MCF 10A (cell line): Measurements from ENCODE around the gene MAD1L1. TPM values are rescaled to one million over a fixed set of nuclear protein-coding genes. Genes with fewer than 3 reads are reported as not detected.

Experiments
- BruUV-seq: library from RNA; stranded (reverse); fragments of 400-500 nt; replicated peaks from 2 replicates; lab custom pipeline; 2021; lab: Mats Ljungman, UMichigan
- CTCF ChIA-PET: fragments of 300-600 bp; sonication (Branson Sonifier 250); formaldehyde crosslinking; extraction: SDS; loops from one replicate; lab custom pipeline; 2021; ENCODE audit warnings: antibody characterized with exemption, inconsistent platforms; lab: Yijun Ruan, JAX
- POLR2A ChIA-PET: fragments of 300-600, 350-650 bp; sonication (Branson Sonifier 250); formaldehyde crosslinking; extraction: SDS; loops from one replicate; lab custom pipeline; 2020; ENCODE audit warnings: antibody characterized with exemption, inconsistent platforms; lab: Yijun Ruan, JAX
- DNase-seq: peaks from one replicate; pipeline ENCODE4 v3.0.0-alpha.2; 2018; ENCODE audit not compliant: unreplicated experiment
- H3K27ac Mint-ChIP-seq: one replicate; pipeline ENCODE4 v1.8.0; 2022; ENCODE audit warnings: mild to moderate bottlenecking, low read depth, mixed read lengths; ENCODE audit not compliant: unreplicated experiment
- H3K27me3 Mint-ChIP-seq: one replicate; pipeline ENCODE4 v1.8.0; 2022; ENCODE audit warnings: mixed read lengths; ENCODE audit not compliant: insufficient read depth, unreplicated experiment
- H3K36me3 Mint-ChIP-seq: one replicate; pipeline ENCODE4 v1.8.0; 2022; ENCODE audit warnings: mild to moderate bottlenecking, moderate library complexity, mixed read lengths; ENCODE audit not compliant: insufficient read depth, unreplicated experiment
- H3K4me1 Mint-ChIP-seq: one replicate; pipeline ENCODE4 v1.8.0; 2022; ENCODE audit warnings: mixed read lengths; ENCODE audit not compliant: insufficient read depth, unreplicated experiment
- H3K4me3 Mint-ChIP-seq: one replicate; pipeline ENCODE4 v1.8.0; 2022; ENCODE audit warnings: mild to moderate bottlenecking, moderate library complexity, mixed read lengths; ENCODE audit not compliant: unreplicated experiment
- H3K9me3 Mint-ChIP-seq: one replicate; pipeline ENCODE4 v1.8.0; 2022; ENCODE audit warnings: mixed read lengths; ENCODE audit not compliant: unreplicated experiment
- intact Hi-C: fragments of 100-400 bp; cut with micrococcal nuclease; formaldehyde crosslinking; loops from 2 replicates; pipeline ENCODE4 v1.14.1; 2022
- total RNA-seq: library from RNA; stranded (reverse); gene quantifications from 2 replicates; pipeline ENCODE4 v1.2.3, GENCODE V29; 2022
- TF ChIP-seq, protein P1 (sequence below): fragments of 200-600 bp; IDR thresholded peaks from one replicate; pipeline ENCODE4 v1.8.0; 2022; ENCODE audit warnings: antibody characterized with exemption, mild to moderate bottlenecking; ENCODE audit not compliant: unreplicated experiment

Gene MAD1L1
- total RNA-seq, 1 experiment from 2014 or later = 25.2 TPM

DNA sequence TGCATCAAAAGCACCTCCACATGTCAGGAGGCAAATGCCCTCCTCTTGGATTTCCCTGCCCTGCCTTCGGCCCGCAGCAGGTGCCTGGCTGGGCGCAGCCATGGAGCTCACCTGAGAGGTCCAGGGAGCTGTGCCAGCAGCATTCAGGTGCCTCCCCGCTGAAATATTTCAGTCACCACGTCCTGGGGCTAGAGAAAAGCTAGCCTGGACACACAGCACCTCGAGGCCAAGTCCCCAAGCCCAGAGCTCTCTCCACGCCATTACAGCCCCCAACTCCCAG is 102.7 kb downstream of the MAD1L1 start:
- CTCF ChIA-PET = no interaction called here

DNA sequence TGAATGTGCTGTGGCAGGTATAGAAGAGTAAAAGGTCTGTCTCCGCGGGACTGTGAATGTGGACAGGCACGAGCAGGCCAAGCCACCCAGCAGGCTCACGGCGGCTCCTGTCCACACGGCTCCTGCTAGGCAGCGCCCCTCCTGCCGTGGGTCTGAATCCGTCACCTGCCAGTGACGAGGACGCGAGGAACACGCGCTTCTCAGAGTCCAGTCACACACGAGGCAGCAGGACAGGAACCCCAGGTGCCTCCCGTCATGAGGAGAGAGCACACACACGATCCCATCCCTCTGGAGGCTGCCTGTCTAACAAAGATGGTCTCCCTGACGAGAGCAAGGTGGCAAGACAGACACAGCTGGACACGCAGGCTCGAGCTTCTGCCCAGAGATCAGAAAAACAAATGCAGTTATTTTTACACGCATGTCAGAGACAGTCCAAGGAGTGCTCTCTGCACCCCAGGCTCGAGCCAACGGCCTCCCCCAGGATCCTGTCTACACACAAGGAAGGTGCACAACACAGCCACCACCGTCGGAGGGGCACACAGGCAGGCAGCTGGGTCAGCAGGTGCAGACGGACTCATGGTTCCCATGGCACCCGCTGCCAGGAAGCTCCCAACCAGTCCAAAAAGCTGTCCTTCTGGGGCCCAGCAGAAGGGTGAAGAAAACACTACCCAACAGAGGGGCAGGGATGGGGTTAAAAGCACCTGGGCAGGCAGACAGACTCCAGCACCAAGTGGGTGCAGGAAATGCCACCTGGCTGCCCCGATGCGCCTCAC is 103.2 kb downstream of the MAD1L1 start:
- no peaks in the 10 kb centered on the region for H3K27me3 Mint-ChIP-seq
- H3K9me3 Mint-ChIP-seq = no peaks in the 10 kb centered on the region
- DNase-seq = no peak
- no peaks in the 10 kb centered on the region for H3K4me1 Mint-ChIP-seq
- no TSS peak for BruUV-seq
- peaks cover 16% of the 10 kb centered on the region for H3K36me3 Mint-ChIP-seq
- intact Hi-C loops = no loop called here
- POLR2A ChIA-PET = interaction anchor here (1.5 kb wide), 1 partner anchor 10 kb away, joined by 5 read pairs; no protein-coding TSS in a partner anchor
- H3K27ac Mint-ChIP-seq = no peak overlapping the region
- TF ChIP-seq, protein P1, sequence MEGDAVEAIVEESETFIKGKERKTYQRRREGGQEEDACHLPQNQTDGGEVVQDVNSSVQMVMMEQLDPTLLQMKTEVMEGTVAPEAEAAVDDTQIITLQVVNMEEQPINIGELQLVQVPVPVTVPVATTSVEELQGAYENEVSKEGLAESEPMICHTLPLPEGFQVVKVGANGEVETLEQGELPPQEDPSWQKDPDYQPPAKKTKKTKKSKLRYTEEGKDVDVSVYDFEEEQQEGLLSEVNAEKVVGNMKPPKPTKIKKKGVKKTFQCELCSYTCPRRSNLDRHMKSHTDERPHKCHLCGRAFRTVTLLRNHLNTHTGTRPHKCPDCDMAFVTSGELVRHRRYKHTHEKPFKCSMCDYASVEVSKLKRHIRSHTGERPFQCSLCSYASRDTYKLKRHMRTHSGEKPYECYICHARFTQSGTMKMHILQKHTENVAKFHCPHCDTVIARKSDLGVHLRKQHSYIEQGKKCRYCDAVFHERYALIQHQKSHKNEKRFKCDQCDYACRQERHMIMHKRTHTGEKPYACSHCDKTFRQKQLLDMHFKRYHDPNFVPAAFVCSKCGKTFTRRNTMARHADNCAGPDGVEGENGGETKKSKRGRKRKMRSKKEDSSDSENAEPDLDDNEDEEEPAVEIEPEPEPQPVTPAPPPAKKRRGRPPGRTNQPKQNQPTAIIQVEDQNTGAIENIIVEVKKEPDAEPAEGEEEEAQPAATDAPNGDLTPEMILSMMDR = no peak
- H3K4me3 Mint-ChIP-seq = no peak overlapping the region
- CTCF ChIA-PET = interaction anchor here (0.8 kb wide), 1 partner anchor 31 kb away, joined by 3 read pairs; no protein-coding TSS in a partner anchor

More for the DNA sequence above, 102.7 kb downstream of the MAD1L1 start:
- TF ChIP-seq, protein P1 = no peak
- POLR2A ChIA-PET = interaction anchor here (1.5 kb wide), 1 partner anchor 11 kb away, joined by 5 read pairs; no protein-coding TSS in a partner anchor
- BruUV-seq = no TSS peak
- intact Hi-C loops = no loop called here
- no peaks in the 10 kb centered on the region for H3K9me3 Mint-ChIP-seq
- H3K4me3 Mint-ChIP-seq = no peak overlapping the region
- H3K4me1 Mint-ChIP-seq = no peaks in the 10 kb centered on the region
- no peaks in the 10 kb centered on the region for H3K27me3 Mint-ChIP-seq
- H3K27ac Mint-ChIP-seq = no peak overlapping the region
- no peak for DNase-seq
- peaks cover 19% of the 10 kb centered on the region for H3K36me3 Mint-ChIP-seq

DNA sequence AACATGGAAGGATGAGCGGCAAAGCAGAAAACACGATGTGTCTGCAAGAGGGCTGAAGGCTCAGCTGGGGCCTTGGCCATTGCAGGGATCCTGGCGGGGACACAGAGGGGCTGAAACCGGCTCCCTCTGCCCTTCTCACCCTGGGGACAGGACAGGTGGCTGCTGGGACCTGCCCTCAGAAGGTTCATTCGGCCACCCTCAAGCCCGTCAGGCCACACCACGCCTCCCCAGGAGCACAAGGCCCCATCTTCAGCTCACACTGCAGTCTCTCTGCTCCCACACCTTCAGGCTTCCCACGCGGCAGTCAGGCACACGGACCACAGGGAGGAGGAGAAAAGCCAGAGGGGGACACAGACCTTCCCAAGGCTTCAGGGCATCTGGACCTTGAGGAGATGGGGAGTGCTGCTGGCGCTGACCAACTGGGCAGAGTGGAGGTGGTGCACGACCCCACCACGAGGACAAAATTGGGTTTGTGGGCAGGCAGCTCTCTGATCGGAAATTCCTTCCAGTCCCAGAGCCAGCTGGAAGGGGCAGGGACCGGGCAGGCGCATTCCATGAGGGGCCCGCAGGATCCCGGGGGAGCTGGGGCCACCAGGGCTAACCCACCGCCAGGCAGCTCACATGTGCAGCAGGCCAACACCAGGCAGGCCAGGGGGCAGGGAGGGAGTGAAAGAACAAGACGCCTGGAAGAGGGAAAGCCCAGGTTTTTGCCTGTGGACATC is 104.0 kb downstream of the MAD1L1 start:
- BruUV-seq = no TSS peak
- intact Hi-C loops = no loop called here
- no peak overlapping the region for H3K4me3 Mint-ChIP-seq
- DNase-seq = no peak
- H3K36me3 Mint-ChIP-seq = peaks cover 14% of the 10 kb centered on the region
- POLR2A ChIA-PET = no interaction called here
- H3K27me3 Mint-ChIP-seq = no peaks in the 10 kb centered on the region
- TF ChIP-seq, protein P1 = no peak
- CTCF ChIA-PET = interaction anchor here (0.8 kb wide), 1 partner anchor 31 kb away, joined by 3 read pairs; no protein-coding TSS in a partner anchor
- H3K4me1 Mint-ChIP-seq = no peaks in the 10 kb centered on the region
- no peaks in the 10 kb centered on the region for H3K9me3 Mint-ChIP-seq
- H3K27ac Mint-ChIP-seq = no peak overlapping the region

DNA sequence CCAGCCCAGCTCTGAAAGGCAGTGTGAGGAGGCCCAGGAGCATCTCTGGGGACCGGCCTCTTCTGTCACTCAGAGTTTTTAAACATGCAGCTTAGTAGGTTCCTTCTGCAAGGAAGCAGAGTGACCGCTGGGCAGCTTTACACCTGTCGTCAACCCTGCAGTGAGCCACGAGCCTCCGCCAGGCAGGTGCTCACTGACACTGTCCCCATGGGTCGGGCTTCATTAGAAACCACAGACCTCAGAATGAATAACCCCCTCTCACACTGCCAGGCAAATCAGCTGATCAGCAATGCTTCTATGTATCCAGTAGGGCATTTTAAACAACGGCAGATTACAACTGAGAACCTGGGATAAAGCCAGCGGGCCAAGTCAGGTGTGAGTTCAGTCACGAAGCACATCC is 106.1 kb downstream of the MAD1L1 start:
- CTCF ChIA-PET = no interaction called here
- POLR2A ChIA-PET = no interaction called here
- TF ChIP-seq, protein P1 = no peak
- Mint-ChIP-seq H3K36me3 (peaks cover 6% of the 10 kb centered on the region), H3K4me3 (no peak overlapping the region), H3K9me3 (no peaks in the 10 kb centered on the region), H3K27me3 (no peaks in the 10 kb centered on the region), H3K27ac (no peak overlapping the region), H3K4me1 (no peaks in the 10 kb centered on the region)
- intact Hi-C loops = no loop called here
- DNase-seq = no peak
- no TSS peak for BruUV-seq
